ENCODE data around the gene DAD1.
"Not testable (repeated sequence)": the region's sequence is repeated elsewhere in the genome, so short reads cannot be mapped to it uniquely, and the experiment has no call there.

Gene DAD1

DNA sequence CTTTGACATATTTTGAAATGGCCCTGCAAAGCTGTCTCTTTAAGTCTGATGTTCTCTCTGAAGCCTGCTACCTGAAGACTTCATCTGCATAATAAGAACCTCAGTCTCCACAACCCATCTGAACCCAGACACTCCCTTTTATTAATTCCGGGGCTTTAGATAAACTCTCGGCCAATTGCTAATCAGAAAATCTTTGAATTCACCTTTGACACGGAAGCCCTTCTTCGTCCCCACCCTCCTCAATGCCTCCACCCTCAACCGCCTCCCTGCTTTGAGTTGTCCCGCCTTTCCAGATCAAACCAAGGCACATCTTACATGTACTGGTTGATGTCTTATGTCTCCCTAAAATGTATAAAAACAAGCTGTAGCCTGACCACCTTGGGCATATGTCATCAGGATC is 37.6 kb upstream of the DAD1 start:
- DNase-seq (ENCODE audit: low read depth) = no peak
- no peak for TF ChIP-seq CTCF (conservative IDR thresholded peaks at IDR 0.05; ENCODE audit: control insufficient read depth, insufficient read depth, low read depth, low read length)
- no peak overlapping the region for H3K4me3 ChIP-seq (ENCODE audit: control insufficient read depth, low read depth, low read length)

DNA sequence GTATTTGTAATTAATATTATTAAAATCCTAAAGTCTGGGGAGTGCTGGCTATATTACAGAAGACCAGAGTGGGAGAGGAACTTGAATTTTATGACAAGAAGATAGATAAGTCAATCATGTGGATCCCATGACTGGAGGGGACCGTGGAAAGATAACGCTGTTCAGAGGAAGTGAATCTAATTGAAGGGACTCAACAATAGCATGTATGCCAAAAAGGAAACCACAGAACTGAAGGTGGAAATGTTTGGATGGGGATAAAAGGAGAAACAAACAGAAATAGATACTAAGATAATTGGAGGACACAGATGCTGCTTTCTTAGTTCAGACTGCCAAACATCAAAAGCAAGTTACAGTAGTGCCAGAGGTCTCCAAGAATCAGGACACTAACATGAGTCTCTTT is 34.0 kb upstream of the DAD1 start:
- no peak for DNase-seq (ENCODE audit: low read depth)
- H3K4me3 ChIP-seq (ENCODE audit: control insufficient read depth, low read depth, low read length) = no peak overlapping the region
- no peak for TF ChIP-seq CTCF (conservative IDR thresholded peaks at IDR 0.05; ENCODE audit: control insufficient read depth, insufficient read depth, low read depth, low read length)

GRCh38 chr14:22622255-22622654 is 33.2 kb upstream of the DAD1 start:
- peak; percentile 79 for DNase-seq (ENCODE audit: low read depth)
- no peak overlapping the region for H3K4me3 ChIP-seq (ENCODE audit: control insufficient read depth, low read depth, low read length)
- no peak for TF ChIP-seq CTCF (conservative IDR thresholded peaks at IDR 0.05; ENCODE audit: control insufficient read depth, insufficient read depth, low read depth, low read length)

GRCh38 chr14:22615765-22616164 is 26.7 kb upstream of the DAD1 start:
- H3K4me3 ChIP-seq (ENCODE audit: control insufficient read depth, low read depth, low read length); DNase-seq (ENCODE audit: low read depth): not testable (repeated sequence)

DNA sequence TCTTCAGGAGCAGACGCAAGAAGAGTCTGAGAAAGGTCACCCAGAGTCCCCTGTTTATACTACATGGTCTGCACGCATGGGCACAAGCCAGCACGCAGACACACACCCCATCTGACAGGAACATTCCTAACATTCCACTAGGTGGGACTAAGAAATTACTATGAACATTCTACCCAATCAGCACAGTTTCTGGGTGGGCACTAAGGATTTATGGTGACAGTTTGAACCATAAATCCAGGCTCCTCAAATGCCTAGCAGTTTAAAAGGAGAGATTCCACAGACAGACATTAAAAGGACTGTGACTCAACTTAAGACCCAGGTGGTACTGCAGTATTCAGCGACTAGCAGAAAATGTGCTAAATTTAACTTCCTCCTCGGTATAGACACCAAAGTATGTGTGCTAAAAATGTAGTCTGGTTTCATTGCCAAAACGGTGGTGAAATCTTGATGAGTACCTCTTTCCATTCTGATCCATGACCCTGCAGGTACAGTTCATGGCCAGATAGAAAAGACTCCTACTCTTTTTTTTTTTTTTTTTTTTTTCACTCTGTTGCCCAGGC is 25.3 kb upstream of the DAD1 start:
- TF ChIP-seq CTCF (conservative IDR thresholded peaks at IDR 0.05; ENCODE audit: control insufficient read depth, insufficient read depth, low read depth, low read length) = no peak
- DNase-seq (ENCODE audit: low read depth) = peak; percentile 83
- no peak overlapping the region for H3K4me3 ChIP-seq (ENCODE audit: control insufficient read depth, low read depth, low read length)

- DNase-seq (ENCODE audit: low read depth) = no peak
- no peak overlapping the region for H3K4me3 ChIP-seq (ENCODE audit: control insufficient read depth, low read depth, low read length)
- no peak for TF ChIP-seq CTCF (conservative IDR thresholded peaks at IDR 0.05; ENCODE audit: control insufficient read depth, insufficient read depth, low read depth, low read length)
Observed at GRCh38 chr14:22613736-22614239, 24.8 kb upstream of the DAD1 start.

- no peak for DNase-seq (ENCODE audit: low read depth)
- TF ChIP-seq CTCF (conservative IDR thresholded peaks at IDR 0.05; ENCODE audit: control insufficient read depth, insufficient read depth, low read depth, low read length) = no peak
- H3K4me3 ChIP-seq (ENCODE audit: control insufficient read depth, low read depth, low read length) = no peak overlapping the region
Observed at GRCh38 chr14:22613106-22613695, 24.2 kb upstream of the DAD1 start.
